ENCODE results near the gene NAB1.

DNA sequence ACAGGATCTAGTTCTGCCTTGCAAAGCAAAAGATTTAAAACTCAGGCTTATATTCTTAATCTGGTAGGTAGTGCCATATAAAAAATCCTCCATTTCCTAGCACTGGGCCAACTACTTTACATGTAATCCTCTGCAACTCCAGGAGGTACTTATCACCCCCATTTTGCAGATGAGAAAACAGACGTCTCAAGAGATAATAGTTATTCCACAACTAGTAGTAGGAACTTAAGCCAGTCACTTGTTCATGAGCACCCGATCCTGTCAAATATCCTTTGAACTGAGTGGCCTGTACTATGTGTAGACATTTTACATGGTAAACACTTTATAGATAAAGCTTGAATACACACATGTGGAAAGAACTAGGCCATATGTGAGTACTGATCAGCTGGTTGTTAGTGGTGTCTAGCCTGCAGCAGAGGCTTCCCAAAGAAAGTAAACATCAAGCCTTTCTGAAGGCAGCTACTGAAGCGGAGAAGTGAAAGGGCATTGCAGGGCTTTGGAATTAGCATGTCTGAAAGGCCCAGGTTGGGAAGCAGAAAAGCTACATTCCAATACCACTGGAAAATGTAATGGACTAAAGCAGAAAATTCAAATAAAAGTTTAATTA lies 48.0 kb downstream of the NAB1 start:
- TF ChIP-seq, protein P1, sequence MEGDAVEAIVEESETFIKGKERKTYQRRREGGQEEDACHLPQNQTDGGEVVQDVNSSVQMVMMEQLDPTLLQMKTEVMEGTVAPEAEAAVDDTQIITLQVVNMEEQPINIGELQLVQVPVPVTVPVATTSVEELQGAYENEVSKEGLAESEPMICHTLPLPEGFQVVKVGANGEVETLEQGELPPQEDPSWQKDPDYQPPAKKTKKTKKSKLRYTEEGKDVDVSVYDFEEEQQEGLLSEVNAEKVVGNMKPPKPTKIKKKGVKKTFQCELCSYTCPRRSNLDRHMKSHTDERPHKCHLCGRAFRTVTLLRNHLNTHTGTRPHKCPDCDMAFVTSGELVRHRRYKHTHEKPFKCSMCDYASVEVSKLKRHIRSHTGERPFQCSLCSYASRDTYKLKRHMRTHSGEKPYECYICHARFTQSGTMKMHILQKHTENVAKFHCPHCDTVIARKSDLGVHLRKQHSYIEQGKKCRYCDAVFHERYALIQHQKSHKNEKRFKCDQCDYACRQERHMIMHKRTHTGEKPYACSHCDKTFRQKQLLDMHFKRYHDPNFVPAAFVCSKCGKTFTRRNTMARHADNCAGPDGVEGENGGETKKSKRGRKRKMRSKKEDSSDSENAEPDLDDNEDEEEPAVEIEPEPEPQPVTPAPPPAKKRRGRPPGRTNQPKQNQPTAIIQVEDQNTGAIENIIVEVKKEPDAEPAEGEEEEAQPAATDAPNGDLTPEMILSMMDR (IDR thresholded peaks at IDR 0.05; ENCODE audit: low read depth, low read length, missing input control) = no peak
- TF ChIP-seq, protein P2, sequence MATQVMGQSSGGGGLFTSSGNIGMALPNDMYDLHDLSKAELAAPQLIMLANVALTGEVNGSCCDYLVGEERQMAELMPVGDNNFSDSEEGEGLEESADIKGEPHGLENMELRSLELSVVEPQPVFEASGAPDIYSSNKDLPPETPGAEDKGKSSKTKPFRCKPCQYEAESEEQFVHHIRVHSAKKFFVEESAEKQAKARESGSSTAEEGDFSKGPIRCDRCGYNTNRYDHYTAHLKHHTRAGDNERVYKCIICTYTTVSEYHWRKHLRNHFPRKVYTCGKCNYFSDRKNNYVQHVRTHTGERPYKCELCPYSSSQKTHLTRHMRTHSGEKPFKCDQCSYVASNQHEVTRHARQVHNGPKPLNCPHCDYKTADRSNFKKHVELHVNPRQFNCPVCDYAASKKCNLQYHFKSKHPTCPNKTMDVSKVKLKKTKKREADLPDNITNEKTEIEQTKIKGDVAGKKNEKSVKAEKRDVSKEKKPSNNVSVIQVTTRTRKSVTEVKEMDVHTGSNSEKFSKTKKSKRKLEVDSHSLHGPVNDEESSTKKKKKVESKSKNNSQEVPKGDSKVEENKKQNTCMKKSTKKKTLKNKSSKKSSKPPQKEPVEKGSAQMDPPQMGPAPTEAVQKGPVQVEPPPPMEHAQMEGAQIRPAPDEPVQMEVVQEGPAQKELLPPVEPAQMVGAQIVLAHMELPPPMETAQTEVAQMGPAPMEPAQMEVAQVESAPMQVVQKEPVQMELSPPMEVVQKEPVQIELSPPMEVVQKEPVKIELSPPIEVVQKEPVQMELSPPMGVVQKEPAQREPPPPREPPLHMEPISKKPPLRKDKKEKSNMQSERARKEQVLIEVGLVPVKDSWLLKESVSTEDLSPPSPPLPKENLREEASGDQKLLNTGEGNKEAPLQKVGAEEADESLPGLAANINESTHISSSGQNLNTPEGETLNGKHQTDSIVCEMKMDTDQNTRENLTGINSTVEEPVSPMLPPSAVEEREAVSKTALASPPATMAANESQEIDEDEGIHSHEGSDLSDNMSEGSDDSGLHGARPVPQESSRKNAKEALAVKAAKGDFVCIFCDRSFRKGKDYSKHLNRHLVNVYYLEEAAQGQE (IDR thresholded peaks at IDR 0.05) = no peak
- no peak for TF ChIP-seq RAD21 (IDR thresholded peaks at IDR 0.05)
- TF ChIP-seq HNF4A (conservative IDR thresholded peaks at IDR 0.05) = no peak
- TF ChIP-seq, protein P3, sequence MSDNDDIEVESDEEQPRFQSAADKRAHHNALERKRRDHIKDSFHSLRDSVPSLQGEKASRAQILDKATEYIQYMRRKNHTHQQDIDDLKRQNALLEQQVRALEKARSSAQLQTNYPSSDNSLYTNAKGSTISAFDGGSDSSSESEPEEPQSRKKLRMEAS (IDR thresholded peaks at IDR 0.05) = no peak
- no peak for TF ChIP-seq TAF1 (conservative IDR thresholded peaks at IDR 0.05)
- TF ChIP-seq, protein P4, sequence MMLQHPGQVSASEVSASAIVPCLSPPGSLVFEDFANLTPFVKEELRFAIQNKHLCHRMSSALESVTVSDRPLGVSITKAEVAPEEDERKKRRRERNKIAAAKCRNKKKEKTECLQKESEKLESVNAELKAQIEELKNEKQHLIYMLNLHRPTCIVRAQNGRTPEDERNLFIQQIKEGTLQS (IDR thresholded peaks at IDR 0.05) = no peak
- no peak for TF ChIP-seq YY1 (IDR thresholded peaks at IDR 0.05)
- TF ChIP-seq SP1 (IDR thresholded peaks at IDR 0.05) = no peak
- no peak for TF ChIP-seq EGR1 (IDR thresholded peaks at IDR 0.05; ENCODE audit: low read depth in 2 of 2)
- no peak for TF ChIP-seq RXRA (IDR thresholded peaks at IDR 0.05)
- no peak for TF ChIP-seq FOXA1 (IDR thresholded peaks at IDR 0.05)

Data from liver (tissue), 3 donors.